HG02571 (cell line): ENCODE measurements around the gene INPP1.
A peak's percentile ranks its signal among the peaks of the same experiment; 100 is the strongest.

Experiments used
- ATAC-seq: cut with Tn5 transposase; IDR thresholded peaks from one replicate; pipeline ENCODE4 v1.9.1; 2021; ENCODE audit warnings: mild to moderate bottlenecking, moderate library complexity; ENCODE audit not compliant: unreplicated experiment

Gene INPP1

GRCh38 chr2:190407662-190408537 is 64.5 kb downstream of the INPP1 start, which contains the start of gene MFSD6:
TSS of gene MFSD6 (plus strand) at chr2:190408355. CDS start at chr2:190436030, 27,675 bp downstream.
- ATAC-seq, result peak; percentile 58

GRCh38 chr2:190408538-190409271 is 65.3 kb downstream of the INPP1 start:
- ATAC-seq, result peak; percentile 53

- ATAC-seq, result no peak
Measured at GRCh38 chr2:190409616-190410015, 66.2 kb downstream of the INPP1 start.

- ATAC-seq, result no peak
Measured at GRCh38 chr2:190410166-190410565, 66.8 kb downstream of the INPP1 start.

- no peak for ATAC-seq
Measured at GRCh38 chr2:190412966-190413365, 69.6 kb downstream of the INPP1 start.

GRCh38 chr2:190413421-190413820 is 70.0 kb downstream of the INPP1 start:
- ATAC-seq, result no peak

- no peak for ATAC-seq
Measured at GRCh38 chr2:190415251-190415650, 71.9 kb downstream of the INPP1 start.

- no peak for ATAC-seq
Measured at GRCh38 chr2:190415794-190416775, 72.7 kb downstream of the INPP1 start.

- ATAC-seq, result no peak
Measured at GRCh38 chr2:190417045-190417842, 73.9 kb downstream of the INPP1 start.

- no peak for ATAC-seq
Measured at GRCh38 chr2:190418727-190419126, 75.3 kb downstream of the INPP1 start.

GRCh38 chr2:190420801-190421200 is 77.4 kb downstream of the INPP1 start:
- no peak for ATAC-seq
